ENCODE results near the gene MAMDC2. TPM values are rescaled to one million over a fixed set of nuclear protein-coding genes. Genes with fewer than 3 reads are reported as not detected.

Gene MAMDC2
- total RNA-seq (9.0 TPM), polyA plus RNA-seq (ENCODE audit: insufficient read depth in 1 of 8, insufficient read length in 8 of 8, low replicate concordance in 1 of 8) (10 to 100 TPM in 4 of 8 donors, 1 to 10 TPM in 4; 7.6 to 12.3 (median 9.8) TPM)
- long read RNA-seq, donor 1: 0 reads
- long read RNA-seq, donor 2: 0 reads
- long read RNA-seq, donor 3, partial matches to known transcripts: 0 of 1 reads
- long read RNA-seq, donor 3, other reads (novel, unspliced or antisense): 0 of 1 reads
- long read RNA-seq, donor 4, partial matches to known transcripts: 0 of 1 reads
- long read RNA-seq, donor 4, other reads (novel, unspliced or antisense): 0 of 1 reads
- long read RNA-seq, donor 5, transcript MAMDC2-201 (14 exons, 3,616 nt): major isoform, 7 of 7 reads
- long read RNA-seq, donor 5, partial matches to known transcripts: 0 of 7 reads
- long read RNA-seq, donor 5, other reads (novel, unspliced or antisense): 0 of 7 reads
- long read RNA-seq, donor 6, partial matches to known transcripts: 0 of 3 reads
- long read RNA-seq, donor 6, other reads (novel, unspliced or antisense): 0 of 3 reads
- long read RNA-seq, donor 7, partial matches to known transcripts: 0 of 1 reads
- long read RNA-seq, donor 7, other reads (novel, unspliced or antisense): 0 of 1 reads
- long read RNA-seq, donor 8, partial matches to known transcripts: 0 of 3 reads
- long read RNA-seq, donor 8, other reads (novel, unspliced or antisense): 0 of 3 reads
- long read RNA-seq, donor 9, partial matches to known transcripts: 12 of 12 reads
- long read RNA-seq, donor 9, other reads (novel, unspliced or antisense): 0 of 12 reads
- long read RNA-seq, donor 10, partial matches to known transcripts: 0 of 2 reads
- long read RNA-seq, donor 10, other reads (novel, unspliced or antisense): 0 of 2 reads
- long read RNA-seq, donor 11, partial matches to known transcripts: 0 of 1 reads
- long read RNA-seq, donor 11, other reads (novel, unspliced or antisense): 0 of 1 reads

DNA sequence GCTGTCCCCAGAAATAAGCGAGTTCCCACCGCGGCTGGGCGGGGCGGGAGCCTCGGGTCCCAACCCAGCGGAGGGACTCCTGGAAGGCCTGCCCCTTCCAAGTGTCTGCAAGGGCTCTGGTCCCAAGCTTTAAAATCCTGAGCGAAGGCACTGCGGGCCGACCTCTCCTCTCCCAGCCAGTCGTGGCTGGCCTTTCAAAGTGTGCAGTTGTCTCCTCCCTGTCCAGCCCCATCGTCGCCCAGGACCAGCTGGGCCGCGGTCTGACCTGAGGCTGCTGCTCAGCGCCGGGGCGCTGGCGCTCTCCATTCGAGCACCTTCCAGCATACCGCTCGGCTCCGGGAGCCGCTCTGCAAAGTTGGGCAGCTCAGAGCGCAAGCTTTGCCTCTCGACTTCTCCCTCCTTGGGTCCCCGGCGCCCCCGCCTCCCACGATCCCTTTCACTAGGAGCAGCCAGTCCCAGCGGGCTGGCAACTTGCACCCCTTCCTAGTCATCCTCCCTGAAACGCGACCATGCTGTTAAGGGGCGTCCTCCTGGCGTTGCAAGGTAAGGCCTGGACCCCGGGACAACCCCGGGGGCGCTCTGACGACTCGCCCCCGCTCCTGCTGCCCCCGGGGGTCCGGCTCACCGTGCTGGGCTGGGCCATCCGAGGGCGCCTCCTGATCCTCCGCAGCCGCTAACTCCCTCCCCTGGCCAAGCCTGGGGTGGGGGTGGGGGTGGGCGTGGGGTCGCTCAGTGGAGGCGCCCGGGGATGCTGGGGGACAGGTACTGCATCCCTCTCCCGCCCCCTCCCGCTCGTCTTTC lies at the start of gene MAMDC2:
MAMDC2 (plus strand) TSS at position 160 of the 801 bp plus-strand sequence; CDS start at position 510, 350 bp downstream.
- under 1% methylated on average over 46 of the region's 55 CpGs for WGBS (ENCODE audit: insufficient coverage)
- Histone ChIP-seq H3K36me3 (ENCODE audit: control insufficient read depth, insufficient read depth, low read length) (peaks cover 4% of the 10 kb centered on the region), H3K4me1 (ENCODE audit: control insufficient read depth, insufficient read depth, low read length) (peaks cover 38% of the 10 kb centered on the region), H3K27me3 (ENCODE audit: control insufficient read depth, insufficient read depth, low read length) (peaks cover 21% of the 10 kb centered on the region), H3K27ac (ENCODE audit: low read length) (no peak within 1 kb of the TSS), H3K4me3 (ENCODE audit: low read length) (peak within 1 kb of the TSS; percentile 47), H3K9me3 (replicated peaks; ENCODE audit: control insufficient read depth, low read depth, low read length) (no peaks in the 10 kb centered on the region)
- peak; percentile 65 for DNase-seq

DNA sequence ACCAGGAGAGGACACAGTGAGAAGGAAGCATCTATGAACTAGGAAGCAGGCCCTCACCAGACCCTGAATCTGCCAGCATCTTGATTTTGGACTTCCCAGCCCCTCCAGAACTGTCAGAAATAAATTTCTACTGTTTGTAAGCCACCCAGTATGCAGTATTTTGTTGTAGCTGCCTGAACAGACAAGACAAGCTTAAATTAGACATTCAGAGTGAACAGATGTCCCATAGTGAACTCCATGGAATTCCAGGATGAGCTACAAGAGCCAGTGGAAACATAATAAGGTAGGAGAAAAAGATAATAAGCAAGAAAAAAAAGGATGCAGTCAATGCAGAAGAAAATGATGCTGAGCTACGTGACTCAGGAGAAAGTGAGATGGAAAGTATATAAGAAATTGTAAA lies 47.8 kb upstream of the MAMDC2 start:
- WGBS (ENCODE audit: insufficient coverage): 100% methylated on average over 1 of the region's 1 CpG

DNA sequence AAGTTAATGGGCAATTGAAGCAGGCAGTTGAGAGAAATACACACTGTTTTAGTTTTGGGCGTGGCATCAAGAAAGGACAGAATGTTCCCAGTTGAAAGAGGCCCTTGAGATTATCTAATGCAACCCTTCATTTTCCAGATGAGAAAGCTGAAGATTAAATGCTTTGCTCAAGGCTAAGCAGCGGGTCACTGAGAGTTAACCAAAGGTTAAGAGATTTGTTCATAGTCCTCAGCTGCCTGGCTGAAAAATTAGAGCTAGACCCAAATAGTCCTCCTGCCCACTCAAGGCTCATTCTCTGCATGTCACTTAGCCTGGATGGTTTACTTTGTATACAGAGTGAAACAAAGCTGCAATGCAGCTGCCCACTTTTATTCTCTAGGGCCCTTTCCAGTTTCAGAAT lies 46.7 kb upstream of the MAMDC2 start:
- WGBS (ENCODE audit: insufficient coverage): no CpG with 5 or more reads among the region's 2 CpGs
- Histone ChIP-seq H3K9me3 (replicated peaks; ENCODE audit: control insufficient read depth, low read depth, low read length) (no peaks in the 10 kb centered on the region), H3K4me3 (ENCODE audit: low read length) (no peak overlapping the region), H3K27me3 (ENCODE audit: control insufficient read depth, insufficient read depth, low read length) (no peaks in the 10 kb centered on the region), H3K4me1 (ENCODE audit: control insufficient read depth, insufficient read depth, low read length) (peaks cover 2% of the 10 kb centered on the region), H3K27ac (ENCODE audit: low read length) (no peak overlapping the region), H3K36me3 (ENCODE audit: control insufficient read depth, insufficient read depth, low read length) (no peaks in the 10 kb centered on the region)
- DNase-seq: peak; percentile 48

More for the DNA sequence above, 47.8 kb upstream of the MAMDC2 start:
- Histone ChIP-seq H3K4me1 (ENCODE audit: control insufficient read depth, insufficient read depth, low read length) (peaks cover 2% of the 10 kb centered on the region), H3K4me3 (ENCODE audit: low read length) (no peak overlapping the region), H3K27ac (ENCODE audit: low read length) (no peak overlapping the region), H3K36me3 (ENCODE audit: control insufficient read depth, insufficient read depth, low read length) (no peaks in the 10 kb centered on the region), H3K27me3 (ENCODE audit: control insufficient read depth, insufficient read depth, low read length) (no peaks in the 10 kb centered on the region), H3K9me3 (replicated peaks; ENCODE audit: control insufficient read depth, low read depth, low read length) (no peaks in the 10 kb centered on the region)
- DNase-seq: no peak

GRCh38 chr9:69997524-69997923 lies 46.1 kb upstream of the MAMDC2 start:
- WGBS (ENCODE audit: insufficient coverage): no CpG with 5 or more reads among the region's 2 CpGs
- no peak overlapping the region for H3K27ac ChIP-seq (ENCODE audit: low read length)

GRCh38 chr9:69999315-69999714 lies 44.3 kb upstream of the MAMDC2 start:
- no peaks in the 10 kb centered on the region for H3K36me3 ChIP-seq (ENCODE audit: control insufficient read depth, insufficient read depth, low read length)
- H3K9me3 ChIP-seq (replicated peaks; ENCODE audit: control insufficient read depth, low read depth, low read length): no peaks in the 10 kb centered on the region
- H3K27ac ChIP-seq (ENCODE audit: low read length): no peak overlapping the region
- H3K27me3 ChIP-seq (ENCODE audit: control insufficient read depth, insufficient read depth, low read length): no peaks in the 10 kb centered on the region
- H3K4me1 ChIP-seq (ENCODE audit: control insufficient read depth, insufficient read depth, low read length): peaks cover 2% of the 10 kb centered on the region
- no peak for DNase-seq
- no CpG with 5 or more reads among the region's 1 CpG for WGBS (ENCODE audit: insufficient coverage)
- H3K4me3 ChIP-seq (ENCODE audit: low read length): no peak overlapping the region

More at GRCh38 chr9:69997524-69997923, 46.1 kb upstream of the MAMDC2 start:
- no peaks in the 10 kb centered on the region for H3K27me3 ChIP-seq (ENCODE audit: control insufficient read depth, insufficient read depth, low read length)
- H3K4me3 ChIP-seq (ENCODE audit: low read length): no peak overlapping the region
- DNase-seq: no peak
- peaks cover 2% of the 10 kb centered on the region for H3K4me1 ChIP-seq (ENCODE audit: control insufficient read depth, insufficient read depth, low read length)
- H3K9me3 ChIP-seq (replicated peaks; ENCODE audit: control insufficient read depth, low read depth, low read length): no peaks in the 10 kb centered on the region
- no peaks in the 10 kb centered on the region for H3K36me3 ChIP-seq (ENCODE audit: control insufficient read depth, insufficient read depth, low read length)

- Histone ChIP-seq H3K4me3 (ENCODE audit: low read length) (no peak overlapping the region), H3K27me3 (ENCODE audit: control insufficient read depth, insufficient read depth, low read length) (no peaks in the 10 kb centered on the region), H3K36me3 (ENCODE audit: control insufficient read depth, insufficient read depth, low read length) (no peaks in the 10 kb centered on the region), H3K4me1 (ENCODE audit: control insufficient read depth, insufficient read depth, low read length) (peaks cover 2% of the 10 kb centered on the region), H3K9me3 (replicated peaks; ENCODE audit: control insufficient read depth, low read depth, low read length) (no peaks in the 10 kb centered on the region), H3K27ac (ENCODE audit: low read length) (no peak overlapping the region)
- 80% methylated on average over 1 of the region's 3 CpGs for WGBS (ENCODE audit: insufficient coverage)
- DNase-seq: no peak
Measured at GRCh38 chr9:70000469-70000868, 43.2 kb upstream of the MAMDC2 start.

- Histone ChIP-seq H3K27ac (ENCODE audit: low read length) (no peak overlapping the region), H3K27me3 (ENCODE audit: control insufficient read depth, insufficient read depth, low read length) (no peaks in the 10 kb centered on the region), H3K4me3 (ENCODE audit: low read length) (no peak overlapping the region), H3K4me1 (ENCODE audit: control insufficient read depth, insufficient read depth, low read length) (no peaks in the 10 kb centered on the region), H3K36me3 (ENCODE audit: control insufficient read depth, insufficient read depth, low read length) (no peaks in the 10 kb centered on the region), H3K9me3 (replicated peaks; ENCODE audit: control insufficient read depth, low read depth, low read length) (no peaks in the 10 kb centered on the region)
- DNase-seq: no peak
- WGBS (ENCODE audit: insufficient coverage): no CpG with 5 or more reads among the region's 2 CpGs
Measured at GRCh38 chr9:70003901-70004714, 39.5 kb upstream of the MAMDC2 start.

DNA sequence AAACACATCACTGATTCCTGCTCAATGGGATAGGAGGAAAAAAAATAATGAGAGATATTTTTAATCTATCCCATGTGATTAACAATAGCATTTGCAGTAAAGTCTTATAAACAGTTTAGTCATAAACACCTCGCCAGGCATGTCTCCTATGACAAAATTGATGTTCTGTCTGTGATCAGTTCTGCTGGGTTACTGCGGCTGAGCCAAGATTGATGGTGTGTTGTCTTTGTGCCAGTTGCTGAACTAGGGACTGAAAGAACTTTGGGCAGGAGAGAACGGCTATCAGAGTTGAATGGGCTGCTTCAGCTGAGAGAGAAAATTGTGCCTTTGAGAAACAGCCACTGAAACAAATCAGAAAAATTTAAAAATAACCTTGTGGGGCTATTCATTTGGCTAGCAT lies 37.3 kb upstream of the MAMDC2 start:
- Histone ChIP-seq H3K27me3 (ENCODE audit: control insufficient read depth, insufficient read depth, low read length) (no peaks in the 10 kb centered on the region), H3K9me3 (replicated peaks; ENCODE audit: control insufficient read depth, low read depth, low read length) (no peaks in the 10 kb centered on the region), H3K4me1 (ENCODE audit: control insufficient read depth, insufficient read depth, low read length) (no peaks in the 10 kb centered on the region), H3K4me3 (ENCODE audit: low read length) (no peak overlapping the region), H3K36me3 (ENCODE audit: control insufficient read depth, insufficient read depth, low read length) (no peaks in the 10 kb centered on the region), H3K27ac (ENCODE audit: low read length) (no peak overlapping the region)
- peak; percentile 7 for DNase-seq
- 8% methylated on average over 2 of the region's 3 CpGs for WGBS (ENCODE audit: insufficient coverage)

GRCh38 chr9:70007831-70008230 lies 35.8 kb upstream of the MAMDC2 start:
- H3K27ac ChIP-seq (ENCODE audit: low read length): no peak overlapping the region
- no peak for DNase-seq
- H3K4me3 ChIP-seq (ENCODE audit: low read length): no peak overlapping the region
- H3K36me3 ChIP-seq (ENCODE audit: control insufficient read depth, insufficient read depth, low read length): no peaks in the 10 kb centered on the region
- H3K9me3 ChIP-seq (replicated peaks; ENCODE audit: control insufficient read depth, low read depth, low read length): no peaks in the 10 kb centered on the region
- no peaks in the 10 kb centered on the region for H3K4me1 ChIP-seq (ENCODE audit: control insufficient read depth, insufficient read depth, low read length)
- WGBS (ENCODE audit: insufficient coverage): no CpG with 5 or more reads among the region's 2 CpGs
- no peaks in the 10 kb centered on the region for H3K27me3 ChIP-seq (ENCODE audit: control insufficient read depth, insufficient read depth, low read length)

Measured in muscle of leg (tissue), 16 donors.